Breast epithelium (tissue), 4 donors: ENCODE measurements around the gene INSYN2B. TPM values are rescaled to one million over a fixed set of nuclear protein-coding genes. Genes with fewer than 3 reads are reported as not detected.

Experiments
- DNase-seq, 2 donors: peaks; one replicate each; pipeline ENCODE4 v3.0.0-alpha.2; 2019; ENCODE audit warnings: low spot score in 2 of 2
- H3K27ac ChIP-seq, 2 donors: fragments of 200-600 bp; sonication (generic) in 1 of 2; one replicate each; pipeline ENCODE4 v1.5.1; 2016 to 2019; ENCODE audit warnings: mild to moderate bottlenecking in 1 of 2
- H3K27me3 ChIP-seq, 2 donors: fragments of 200-600 bp; sonication (generic) in 1 of 2; one replicate each; pipeline versions ENCODE4 v1.5.1 to v1.6.0; 2017 to 2019; ENCODE audit warnings: control low read depth in 1 of 2, mild to moderate bottlenecking in 1 of 2
- H3K36me3 ChIP-seq: fragments of 200-600 bp; one replicate; pipeline ENCODE4 v1.5.1; 2019
- H3K4me1 ChIP-seq, 2 donors: fragments of 200-600 bp; sonication (generic); one replicate each; pipeline ENCODE4 v1.5.1; 2016 to 2019; ENCODE audit warnings: control low read depth in 1 of 2
- H3K4me3 ChIP-seq, 3 donors: fragments of 200-600 bp; sonication (generic); 1 replicate in 2 of 3; 2 replicates in 1 of 3; pipeline ENCODE4 v1.5.1; 2016 to 2019; ENCODE audit warnings: mild to moderate bottlenecking in 3 of 3, moderate library complexity in 2 of 3
- H3K9me3 ChIP-seq, 2 donors: fragments of 200-600 bp; sonication (generic) in 1 of 2; one replicate each; pipeline ENCODE4 v1.5.1; 2016 to 2019; ENCODE audit warnings: control low read depth in 1 of 2
- POLR2A ChIP-seq: fragments of 450-650 bp; IDR thresholded peaks from one replicate; pipeline ENCODE4 v1.6.1; 2016; ENCODE audit warnings: antibody characterized with exemption, mild to moderate bottlenecking, moderate library complexity
- POLR2AphosphoS5 ChIP-seq, 3 donors: sonication (generic); formaldehyde crosslinking; IDR thresholded peaks; one replicate each; pipeline ENCODE4 v1.6.1; 2017; ENCODE audit warnings: antibody characterized with exemption in 3 of 3
- intact Hi-C: fragments of 100-400 bp; cut with DNase I; formaldehyde crosslinking; loops from one replicate; pipeline ENCODE4 v1.15.1; 2023; ENCODE audit warnings: low total_unique reads
- total RNA-seq, 3 donors: library from RNA; depleted of rRNA; stranded (reverse); fragments of >200 nt; gene quantifications; one replicate each; pipeline ENCODE4 v1.1.0, GENCODE V29; 2016
- TF ChIP-seq, protein P1 (sequence below), 3 donors: fragments of 450-650 bp; IDR thresholded peaks; one replicate each; pipeline ENCODE4 v1.5.1; 2016 to 2017; ENCODE audit warnings: antibody characterized with exemption in 3 of 3, mild to moderate bottlenecking in 3 of 3, moderate library complexity in 3 of 3

The INSYN2B gene
- total RNA-seq, 3 donors from 2014 or later: 1.3 to 9.1 TPM; not detected in 1

GRCh38 chr5:169922474-169922873 is 57.8 kb downstream of the INSYN2B start:
- Histone ChIP-seq H3K4me3 (no peak overlapping the region), H3K27me3 (no peaks in the 10 kb centered on the region), H3K9me3 (no peaks in the 10 kb centered on the region), H3K36me3 (no peaks in the 10 kb centered on the region), H3K4me1 (no peaks in the 10 kb centered on the region), H3K27ac (no peak overlapping the region)
- intact Hi-C loops: no loop called here
- TF ChIP-seq POLR2AphosphoS5 (IDR thresholded peaks at IDR 0.05) (no peak), POLR2A (no peak)
- TF ChIP-seq, protein P1, sequence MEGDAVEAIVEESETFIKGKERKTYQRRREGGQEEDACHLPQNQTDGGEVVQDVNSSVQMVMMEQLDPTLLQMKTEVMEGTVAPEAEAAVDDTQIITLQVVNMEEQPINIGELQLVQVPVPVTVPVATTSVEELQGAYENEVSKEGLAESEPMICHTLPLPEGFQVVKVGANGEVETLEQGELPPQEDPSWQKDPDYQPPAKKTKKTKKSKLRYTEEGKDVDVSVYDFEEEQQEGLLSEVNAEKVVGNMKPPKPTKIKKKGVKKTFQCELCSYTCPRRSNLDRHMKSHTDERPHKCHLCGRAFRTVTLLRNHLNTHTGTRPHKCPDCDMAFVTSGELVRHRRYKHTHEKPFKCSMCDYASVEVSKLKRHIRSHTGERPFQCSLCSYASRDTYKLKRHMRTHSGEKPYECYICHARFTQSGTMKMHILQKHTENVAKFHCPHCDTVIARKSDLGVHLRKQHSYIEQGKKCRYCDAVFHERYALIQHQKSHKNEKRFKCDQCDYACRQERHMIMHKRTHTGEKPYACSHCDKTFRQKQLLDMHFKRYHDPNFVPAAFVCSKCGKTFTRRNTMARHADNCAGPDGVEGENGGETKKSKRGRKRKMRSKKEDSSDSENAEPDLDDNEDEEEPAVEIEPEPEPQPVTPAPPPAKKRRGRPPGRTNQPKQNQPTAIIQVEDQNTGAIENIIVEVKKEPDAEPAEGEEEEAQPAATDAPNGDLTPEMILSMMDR (IDR thresholded peaks at IDR 0.05): no peak
- DNase-seq: no peak

GRCh38 chr5:169921949-169922348 is 58.3 kb downstream of the INSYN2B start:
- Histone ChIP-seq H3K27me3 (no peaks in the 10 kb centered on the region), H3K4me1 (no peaks in the 10 kb centered on the region), H3K36me3 (no peaks in the 10 kb centered on the region), H3K4me3 (no peak overlapping the region), H3K9me3 (no peaks in the 10 kb centered on the region), H3K27ac (no peak overlapping the region)
- no peak for DNase-seq
- TF ChIP-seq, protein P1 (IDR thresholded peaks at IDR 0.05): no peak
- no peak for TF ChIP-seq POLR2AphosphoS5 (IDR thresholded peaks at IDR 0.05)
- no peak for TF ChIP-seq POLR2A
- intact Hi-C loops: no loop called here

GRCh38 chr5:169921384-169921783 is 58.9 kb downstream of the INSYN2B start:
- intact Hi-C loops: no loop called here
- H3K36me3 ChIP-seq: no peaks in the 10 kb centered on the region
- no peaks in the 10 kb centered on the region for H3K9me3 ChIP-seq
- no peaks in the 10 kb centered on the region for H3K27me3 ChIP-seq
- no peak for DNase-seq
- TF ChIP-seq POLR2A: no peak
- no peak for TF ChIP-seq POLR2AphosphoS5 (IDR thresholded peaks at IDR 0.05)
- TF ChIP-seq, protein P1 (IDR thresholded peaks at IDR 0.05): no peak
- H3K27ac ChIP-seq: no peak overlapping the region
- H3K4me1 ChIP-seq: no peaks in the 10 kb centered on the region
- no peak overlapping the region for H3K4me3 ChIP-seq

DNA sequence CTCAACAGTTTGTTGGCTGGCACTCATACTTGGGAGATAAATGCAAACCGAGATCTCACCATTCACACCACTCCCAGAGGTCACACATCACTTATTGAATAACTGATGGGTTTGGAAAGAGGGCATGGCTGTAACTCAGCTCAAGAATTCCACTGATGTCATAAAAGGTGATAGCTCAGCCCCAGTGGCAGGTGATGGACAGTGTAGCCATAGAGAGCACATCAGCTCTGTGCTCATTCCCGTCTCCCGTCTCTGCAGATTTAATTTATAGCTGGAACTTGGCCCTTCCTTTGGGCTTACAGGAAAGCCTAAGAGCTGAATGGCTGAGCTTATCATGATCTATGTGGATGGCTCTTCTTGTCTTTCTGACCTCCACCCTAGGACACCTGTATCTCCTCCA is 59.8 kb downstream of the INSYN2B start:
- H3K36me3 ChIP-seq: no peaks in the 10 kb centered on the region
- no peaks in the 10 kb centered on the region for H3K9me3 ChIP-seq
- TF ChIP-seq POLR2A: no peak
- TF ChIP-seq, protein P1 (IDR thresholded peaks at IDR 0.05): no peak
- no peak for TF ChIP-seq POLR2AphosphoS5 (IDR thresholded peaks at IDR 0.05)
- H3K27ac ChIP-seq: no peak overlapping the region
- H3K4me3 ChIP-seq: no peak overlapping the region
- DNase-seq: no peak
- no peaks in the 10 kb centered on the region for H3K27me3 ChIP-seq
- intact Hi-C loops: no loop called here
- no peaks in the 10 kb centered on the region for H3K4me1 ChIP-seq

GRCh38 chr5:169918228-169918627 is 62.1 kb downstream of the INSYN2B start:
- H3K36me3 ChIP-seq: no peaks in the 10 kb centered on the region
- DNase-seq: no peak
- intact Hi-C loops: no loop called here
- H3K4me3 ChIP-seq: no peak overlapping the region
- no peaks in the 10 kb centered on the region for H3K27me3 ChIP-seq
- H3K4me1 ChIP-seq: no peaks in the 10 kb centered on the region
- no peaks in the 10 kb centered on the region for H3K9me3 ChIP-seq
- TF ChIP-seq, protein P1 (IDR thresholded peaks at IDR 0.05): no peak
- TF ChIP-seq POLR2AphosphoS5 (IDR thresholded peaks at IDR 0.05) (no peak), POLR2A (no peak)
- H3K27ac ChIP-seq: no peak overlapping the region
